ENCODE data around the gene MAP4K2.
"Not testable (repeated sequence)": the region's sequence is repeated elsewhere in the genome, so short reads cannot be mapped to it uniquely, and the experiment has no call there.

Gene MAP4K2

DNA sequence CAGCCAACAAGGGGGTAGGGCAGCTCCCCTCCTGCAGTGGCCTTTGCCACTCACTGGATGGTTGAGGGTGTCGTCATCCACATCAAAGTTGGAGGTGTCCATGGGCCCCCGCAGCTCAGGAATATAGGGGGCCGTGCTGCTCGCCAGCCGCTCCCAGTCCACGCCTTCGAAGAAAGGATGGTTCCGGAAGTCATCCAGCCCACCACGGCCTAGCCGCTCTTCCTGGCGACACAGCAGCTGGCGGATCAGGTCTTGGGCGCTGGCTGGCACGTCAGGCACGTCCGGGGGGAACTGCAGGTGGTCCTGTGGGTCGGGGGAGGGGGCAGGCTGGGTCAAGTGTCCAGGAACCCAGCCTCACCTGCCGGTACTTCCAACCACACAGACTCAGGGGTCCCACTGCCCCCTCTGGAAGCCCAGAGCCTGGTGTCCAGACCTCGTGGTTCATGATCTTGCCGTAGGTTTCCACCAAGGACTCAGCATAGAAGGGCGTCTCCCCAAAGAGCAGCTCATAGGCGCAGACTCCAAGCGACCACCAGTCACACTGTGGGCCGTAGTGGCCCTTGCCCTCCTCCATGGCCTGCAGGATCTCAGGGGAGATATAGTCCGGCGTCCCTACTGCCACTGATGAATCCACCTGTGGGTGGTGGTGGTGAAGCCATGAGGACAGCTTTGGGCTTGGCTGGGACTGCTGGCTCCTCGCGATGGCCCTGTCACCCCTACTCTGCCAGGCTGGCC, 35.8 kb upstream of the MAP4K2 start:
- no peak for DNase-seq (ENCODE audit: low read depth in 2 of 2)

DNA sequence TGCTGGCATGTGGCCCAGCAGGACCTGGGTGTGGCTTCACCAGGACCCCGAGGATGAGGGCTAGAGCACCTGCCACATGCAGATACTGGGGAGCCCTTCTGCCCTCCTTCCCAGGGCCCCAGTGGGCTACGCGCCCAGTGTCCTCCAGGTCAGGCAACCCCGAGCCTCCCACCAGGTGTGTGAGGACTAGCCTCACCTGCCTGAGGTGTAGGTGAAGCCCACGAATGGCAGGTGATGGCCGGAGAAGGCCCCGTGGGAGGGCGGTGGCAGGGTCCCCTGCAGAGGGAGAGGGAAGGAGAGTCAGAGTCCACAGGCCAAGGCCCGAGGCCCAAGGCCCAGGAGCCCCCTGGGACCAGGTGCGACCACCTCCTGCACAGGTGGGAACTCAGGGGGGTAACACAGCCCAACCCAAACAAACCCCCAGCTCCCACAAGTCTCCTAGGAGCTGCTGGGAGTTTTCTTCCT, 34.9 kb upstream of the MAP4K2 start:
- DNase-seq (ENCODE audit: low read depth in 2 of 2): no peak

DNA sequence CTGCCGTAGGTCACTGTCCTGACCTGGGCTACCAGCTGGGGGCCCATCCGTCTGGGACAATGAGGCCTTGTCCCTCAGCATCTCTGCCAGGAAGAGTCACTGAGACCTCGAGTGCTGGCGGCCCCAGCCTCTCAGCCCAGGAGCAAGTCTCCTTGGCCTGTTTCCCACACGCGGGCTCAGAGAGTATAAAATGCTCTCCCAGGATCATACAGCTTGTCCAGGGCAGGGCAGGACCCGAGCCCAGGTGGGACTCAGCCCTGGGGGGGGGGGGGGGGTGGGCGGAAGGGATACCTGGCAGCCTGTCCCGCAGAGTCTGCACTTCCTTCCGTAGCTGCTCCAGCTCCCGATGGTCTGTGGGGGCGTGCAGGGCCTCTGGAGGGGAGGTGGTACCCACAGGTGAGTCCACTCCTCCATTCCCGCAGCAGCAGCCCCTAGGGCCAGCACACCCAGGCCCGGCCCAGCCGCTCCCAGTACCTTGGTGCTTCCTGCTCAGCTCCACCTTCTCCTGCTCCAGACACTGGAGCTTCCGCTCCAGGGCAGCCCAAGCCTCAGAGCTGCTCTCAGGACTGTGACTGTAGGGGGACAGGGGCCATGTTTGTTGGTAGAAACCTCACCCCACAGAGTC, 33.5 kb upstream of the MAP4K2 start:
- no peak for DNase-seq (ENCODE audit: low read depth in 2 of 2)

DNA sequence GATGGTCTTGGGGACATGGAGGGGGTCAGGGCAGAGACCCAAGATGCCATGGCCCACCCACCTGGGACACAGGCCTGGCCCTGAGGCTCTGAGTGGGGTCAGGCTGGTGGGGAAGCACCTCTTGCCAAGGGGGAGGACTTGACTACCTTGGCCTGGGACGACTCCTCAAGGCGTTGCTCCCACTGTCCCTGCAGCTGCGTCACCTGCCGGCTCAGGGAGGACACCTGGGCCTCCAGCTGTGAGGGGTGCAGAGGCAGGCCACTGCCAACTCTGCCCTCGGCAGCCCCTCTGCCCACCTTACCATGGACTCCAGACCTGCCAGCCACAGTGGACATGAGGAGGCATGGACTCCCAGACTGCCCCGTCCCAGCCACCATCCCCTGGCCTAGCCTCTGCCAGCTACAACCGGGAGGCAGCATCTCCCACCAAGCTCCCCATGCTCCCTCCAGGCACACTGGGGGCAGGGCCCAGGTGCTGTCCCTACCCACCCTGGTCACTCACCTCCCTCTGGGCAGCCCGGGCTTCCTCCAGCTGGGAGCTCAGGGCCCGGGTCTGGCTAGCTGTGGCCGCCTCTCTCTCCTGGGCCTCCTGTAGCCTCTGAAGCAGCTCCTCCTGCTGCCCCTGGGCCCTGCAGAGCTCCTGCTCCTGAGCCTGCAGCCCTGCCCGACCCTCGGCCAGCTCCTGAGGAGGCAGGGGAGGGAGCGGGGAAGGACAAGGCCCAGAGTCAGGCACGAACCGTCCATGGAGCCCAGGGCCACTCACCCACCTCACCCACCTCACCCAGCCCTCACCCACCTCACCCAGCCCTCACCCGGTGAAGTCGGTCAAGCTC, 32.8 kb upstream of the MAP4K2 start:
- DNase-seq (ENCODE audit: low read depth in 2 of 2): no peak

DNA sequence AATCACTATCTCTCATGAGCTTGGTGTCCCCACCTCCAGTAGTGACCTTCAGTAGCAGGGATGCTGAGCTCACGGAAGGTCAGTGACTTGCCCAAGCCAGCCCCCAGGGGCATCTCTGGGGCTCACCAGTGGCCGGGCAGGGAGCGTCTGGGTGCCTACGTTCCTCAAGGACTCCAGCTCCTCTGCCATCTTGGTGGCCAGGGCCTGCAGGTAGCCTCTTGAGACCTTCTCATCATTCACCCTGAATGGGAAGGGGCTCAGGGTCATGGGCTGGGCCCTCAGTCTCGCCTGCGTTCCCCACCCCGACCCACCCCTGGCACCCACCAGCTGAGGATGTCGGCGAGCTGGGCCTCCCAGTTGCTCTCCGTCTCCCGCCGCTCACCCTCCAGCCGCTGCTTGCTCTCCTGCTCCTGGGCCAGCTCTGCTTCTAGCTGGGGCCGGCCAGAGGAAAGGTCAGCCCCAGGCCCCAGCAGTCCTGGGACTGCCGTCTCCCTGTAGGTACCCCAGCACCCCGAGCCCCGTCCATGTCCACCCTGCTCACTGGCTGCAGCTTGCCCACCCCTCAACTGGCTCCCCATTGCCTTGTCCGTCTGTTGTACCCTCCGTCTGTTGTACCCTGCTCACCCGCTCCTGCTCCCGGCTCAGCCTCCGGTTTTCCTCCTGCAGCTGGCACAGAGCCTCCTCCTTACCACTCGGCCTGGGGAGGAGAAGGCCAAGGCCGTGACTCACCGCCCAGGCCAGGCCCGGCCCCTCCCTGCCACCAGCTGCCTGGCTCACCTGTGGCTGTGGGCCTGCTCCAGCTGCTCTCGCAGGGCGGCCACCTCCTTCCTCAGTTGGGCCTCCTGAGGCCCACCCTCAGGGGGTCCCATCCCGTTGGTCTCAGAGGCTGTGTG, 32.0 kb upstream of the MAP4K2 start:
- DNase-seq (ENCODE audit: low read depth in 2 of 2): no peak

DNA sequence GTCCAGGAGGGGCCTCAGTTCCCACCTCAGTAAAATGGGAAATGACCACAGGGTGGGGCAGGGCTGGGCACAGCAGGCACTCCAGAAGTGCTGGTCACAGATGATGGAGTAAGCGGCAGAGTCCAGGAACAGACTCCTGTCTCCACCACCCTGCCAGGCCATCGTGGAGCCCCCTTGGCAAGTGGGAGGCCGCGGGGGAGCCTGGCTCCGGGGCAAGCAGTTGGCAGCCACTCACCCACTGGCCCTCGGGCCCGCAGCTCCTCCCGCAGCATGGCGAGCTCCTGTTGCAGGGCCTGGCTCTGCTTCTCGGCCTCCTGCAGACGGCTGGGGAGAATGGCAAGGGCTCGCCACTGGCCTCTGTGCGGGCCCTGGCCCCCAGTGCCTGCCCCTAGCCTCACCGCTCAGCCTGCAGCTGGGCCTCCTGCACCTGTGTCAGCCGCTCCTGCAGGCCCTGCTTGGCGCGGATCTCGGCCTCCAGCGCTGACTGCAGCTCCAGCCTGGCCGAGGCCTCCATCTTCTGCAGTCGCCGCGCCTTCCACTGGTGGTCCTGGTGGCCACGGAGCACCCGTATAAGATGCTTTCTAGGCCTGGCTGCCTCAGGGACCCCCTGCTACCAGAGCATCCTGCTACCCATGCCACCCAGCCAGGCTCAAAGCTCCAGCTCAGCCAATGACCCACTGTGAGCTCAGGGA, 31.2 kb upstream of the MAP4K2 start:
- no peak for DNase-seq (ENCODE audit: low read depth in 2 of 2)

DNA sequence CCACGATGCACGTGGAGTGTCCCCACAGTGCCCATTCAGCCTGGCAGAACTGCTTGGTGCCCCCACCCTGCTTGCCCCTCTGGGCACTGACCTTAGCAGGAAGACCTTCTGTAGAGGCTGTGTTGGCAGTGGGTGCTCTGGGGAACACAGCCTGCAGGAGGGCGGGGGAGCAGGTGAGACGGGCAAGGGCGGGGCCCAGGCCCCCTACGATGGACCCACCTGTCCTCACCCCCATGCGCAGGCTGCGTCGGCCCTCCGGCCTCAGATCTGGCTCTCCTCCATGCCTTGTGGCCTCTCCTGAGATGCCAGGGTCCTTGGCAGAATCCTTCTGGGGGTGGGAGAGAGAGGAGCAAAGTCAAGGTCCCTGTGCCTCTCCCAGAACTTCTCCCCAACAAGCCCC, 30.5 kb upstream of the MAP4K2 start:
- DNase-seq (ENCODE audit: low read depth in 2 of 2): no peak

DNA sequence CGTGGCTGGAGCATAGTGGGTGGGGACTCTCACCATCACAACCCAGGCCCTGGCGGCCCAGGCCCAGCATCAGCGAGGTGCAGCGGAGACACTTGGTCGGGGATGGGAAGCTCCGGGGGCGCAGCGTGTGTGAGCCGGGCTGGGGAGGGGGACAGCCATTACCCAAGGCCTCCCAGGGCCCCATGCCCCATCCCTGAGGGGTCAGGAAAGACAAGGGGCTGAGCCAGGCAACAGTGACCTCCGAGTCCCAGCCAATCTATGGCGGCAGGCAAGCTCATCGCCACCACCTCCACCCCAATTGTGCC, 30.1 kb upstream of the MAP4K2 start:
- DNase-seq (ENCODE audit: low read depth in 2 of 2): no peak

DNA sequence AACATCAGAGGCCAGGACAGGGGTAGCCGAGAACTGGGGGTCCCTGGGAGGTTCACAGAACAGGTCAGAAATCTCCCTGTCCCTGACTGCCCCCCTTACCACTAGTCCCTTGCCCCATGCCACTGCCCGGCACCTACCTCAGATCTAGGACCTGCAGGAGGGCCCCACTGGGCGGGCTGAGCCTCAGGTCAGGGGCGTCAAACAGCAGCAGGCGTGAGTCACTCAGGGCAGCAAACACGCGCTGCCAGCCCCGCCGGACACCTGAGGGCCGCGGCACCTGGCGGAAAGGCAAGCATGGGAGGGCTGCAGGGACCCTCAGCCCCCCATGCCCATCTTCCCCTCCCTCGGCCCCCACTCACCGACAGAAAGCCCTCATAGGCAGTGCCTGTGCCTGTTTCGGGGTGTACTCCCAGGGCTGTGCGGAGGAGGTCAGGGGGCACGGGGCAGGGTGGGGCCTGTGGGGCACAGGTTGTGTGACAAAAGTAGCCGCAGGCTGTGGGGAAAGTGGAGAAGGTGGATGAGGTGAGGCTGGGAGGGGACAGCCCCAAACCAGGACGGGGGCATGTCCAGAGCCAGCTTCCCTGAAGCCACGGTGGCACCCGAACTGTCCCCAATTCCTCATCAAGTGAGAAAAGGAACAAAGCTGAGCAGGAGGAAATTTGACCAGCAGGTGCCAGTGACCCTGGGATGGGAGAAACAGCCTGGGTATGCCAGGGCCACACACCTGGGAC, 29.6 kb upstream of the MAP4K2 start:
- no peak for DNase-seq (ENCODE audit: low read depth in 2 of 2)

DNA sequence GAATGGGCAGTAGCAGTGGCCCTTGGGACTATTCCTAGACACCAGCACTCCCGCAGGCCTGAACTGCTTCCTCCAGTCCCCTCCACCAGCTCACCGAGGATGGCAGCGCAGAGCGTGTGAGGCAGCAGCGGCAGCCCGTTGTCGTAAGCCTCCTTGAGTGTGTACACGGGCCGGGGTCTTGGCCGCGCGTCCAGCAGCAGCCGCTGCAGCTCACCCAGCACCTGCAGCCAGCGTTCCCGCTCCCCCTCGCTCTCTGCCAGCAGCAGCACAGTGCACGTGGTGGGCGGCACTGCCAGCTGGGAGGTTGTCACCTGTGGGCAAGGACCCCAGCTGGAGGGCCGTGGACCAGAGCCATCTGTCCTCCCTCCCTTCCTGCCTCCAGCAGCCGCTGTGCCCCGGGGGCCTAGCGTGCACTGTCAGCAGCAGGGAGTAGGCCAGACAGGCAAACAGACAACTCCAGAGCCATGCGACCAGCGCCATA, 28.4 kb upstream of the MAP4K2 start:
- DNase-seq (ENCODE audit: low read depth in 2 of 2): no peak

DNA sequence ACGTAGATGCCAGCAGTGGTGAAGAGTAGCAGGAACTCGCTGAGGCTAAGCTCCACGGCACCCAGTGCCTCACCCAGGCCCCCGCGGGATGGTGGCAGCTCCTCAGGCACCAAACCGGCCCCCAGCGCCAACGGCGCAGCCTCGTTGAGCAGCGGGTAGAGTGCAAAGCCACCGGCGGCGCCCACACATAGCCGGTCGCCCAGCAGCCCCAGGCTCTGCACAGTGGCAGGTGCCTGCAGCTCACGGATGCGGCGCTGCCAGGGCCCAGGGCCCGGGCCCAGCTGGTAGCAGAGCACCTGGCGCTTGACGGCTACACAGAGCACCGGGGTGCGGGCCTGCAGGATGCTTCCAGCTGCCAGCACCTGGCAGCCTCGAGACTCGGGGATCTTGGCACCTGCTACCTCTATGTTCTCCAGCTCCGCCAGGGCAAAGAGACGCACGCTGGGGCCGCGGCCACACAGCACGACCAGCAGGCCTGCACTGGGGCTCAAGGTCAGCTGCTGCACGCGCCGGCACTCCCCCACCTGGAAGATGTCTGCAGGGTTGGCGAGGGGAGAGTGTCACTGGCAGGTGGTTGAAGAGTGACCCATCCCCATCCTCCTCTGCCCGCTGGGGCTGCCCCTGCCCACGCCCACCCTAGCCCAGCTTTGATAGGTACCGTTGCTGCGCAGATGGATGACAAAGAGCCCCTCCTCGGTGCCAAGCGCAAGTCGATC, 26.7 kb upstream of the MAP4K2 start:
- DNase-seq (ENCODE audit: low read depth in 2 of 2): no peak

DNA sequence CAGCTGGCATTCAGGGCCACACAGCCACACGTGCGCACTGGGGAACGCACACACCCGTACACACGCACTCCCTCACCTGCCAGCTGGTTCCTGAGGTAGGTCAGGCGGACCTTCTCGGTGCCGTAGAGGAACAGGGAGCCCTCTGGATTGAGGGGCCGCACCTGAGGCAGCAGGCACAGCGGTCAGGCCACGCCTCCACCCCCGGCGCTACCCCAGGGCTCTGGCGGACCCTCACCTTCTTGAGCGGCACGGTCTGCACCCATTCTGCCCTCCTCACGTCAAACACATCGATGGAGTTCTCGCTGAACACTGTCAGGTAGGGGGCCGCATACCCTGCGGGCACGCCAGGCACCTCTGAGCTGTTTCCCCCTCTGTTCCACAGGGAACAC, 24.4 kb upstream of the MAP4K2 start:
- DNase-seq (ENCODE audit: low read depth in 2 of 2): no peak

DNA sequence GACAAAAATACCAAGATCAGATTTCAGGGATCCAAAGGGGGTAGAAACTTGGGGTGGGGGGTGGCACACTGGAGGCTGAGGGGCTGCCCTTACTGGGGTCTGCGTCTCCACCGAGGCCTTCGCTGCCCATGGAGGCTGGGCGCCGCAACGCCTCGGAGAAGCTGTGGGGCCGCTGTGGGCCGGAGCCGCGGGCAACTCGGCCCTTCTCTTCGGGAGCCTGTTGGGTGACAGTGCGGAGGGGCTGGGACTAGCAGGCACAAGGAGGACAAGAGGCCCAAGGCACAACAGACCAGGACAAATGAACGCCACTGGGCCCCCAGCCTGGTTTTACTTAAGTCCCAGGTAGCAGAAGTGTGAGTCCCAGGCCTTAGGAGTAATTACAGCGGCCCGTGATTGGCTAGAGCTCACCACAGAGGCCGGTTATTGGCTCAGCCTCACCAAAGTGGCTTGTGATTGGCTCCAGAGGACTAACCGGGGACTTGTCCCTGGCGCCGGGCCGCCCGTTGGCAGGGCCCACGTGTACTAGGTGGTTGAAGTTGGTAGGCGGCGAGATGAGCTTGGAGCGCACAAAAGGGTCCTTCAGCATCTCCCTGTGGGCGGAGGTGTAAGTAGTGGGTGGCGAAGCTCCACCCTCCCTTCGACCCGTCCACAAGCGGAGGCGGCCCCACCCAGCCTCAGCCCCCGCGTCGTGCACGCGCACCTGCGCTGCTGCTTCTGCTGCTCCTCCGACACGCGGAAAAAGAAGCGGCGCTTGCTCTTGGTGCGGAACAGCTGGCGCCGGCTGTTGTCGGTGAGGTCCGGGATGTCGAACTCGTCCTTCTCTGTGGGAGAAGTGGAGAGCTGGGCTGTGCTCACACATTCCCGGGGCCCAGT, 23.8 kb upstream of the MAP4K2 start:
- no peak for DNase-seq (ENCODE audit: low read depth in 2 of 2)

DNA sequence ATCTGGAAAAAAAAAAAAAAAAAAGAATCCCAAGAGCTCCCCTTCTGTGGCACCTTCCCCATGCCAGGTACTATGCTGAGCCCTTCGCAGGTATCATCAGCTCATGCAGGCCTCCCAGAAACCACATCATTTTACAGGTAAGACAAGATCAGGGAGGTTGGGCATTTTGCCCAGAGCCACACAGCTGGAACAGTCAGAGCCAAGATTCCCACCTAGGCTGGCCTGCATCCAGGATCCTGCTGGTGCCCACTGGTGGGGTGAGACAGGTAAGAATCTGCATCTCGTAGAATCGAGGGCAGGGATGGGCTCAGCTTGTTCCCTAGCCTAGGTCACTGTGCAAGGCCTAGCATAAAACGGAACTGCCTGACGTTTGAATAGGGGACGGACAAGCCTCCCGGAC, 23.0 kb upstream of the MAP4K2 start:
- no peak for DNase-seq (ENCODE audit: low read depth in 2 of 2)

DNA sequence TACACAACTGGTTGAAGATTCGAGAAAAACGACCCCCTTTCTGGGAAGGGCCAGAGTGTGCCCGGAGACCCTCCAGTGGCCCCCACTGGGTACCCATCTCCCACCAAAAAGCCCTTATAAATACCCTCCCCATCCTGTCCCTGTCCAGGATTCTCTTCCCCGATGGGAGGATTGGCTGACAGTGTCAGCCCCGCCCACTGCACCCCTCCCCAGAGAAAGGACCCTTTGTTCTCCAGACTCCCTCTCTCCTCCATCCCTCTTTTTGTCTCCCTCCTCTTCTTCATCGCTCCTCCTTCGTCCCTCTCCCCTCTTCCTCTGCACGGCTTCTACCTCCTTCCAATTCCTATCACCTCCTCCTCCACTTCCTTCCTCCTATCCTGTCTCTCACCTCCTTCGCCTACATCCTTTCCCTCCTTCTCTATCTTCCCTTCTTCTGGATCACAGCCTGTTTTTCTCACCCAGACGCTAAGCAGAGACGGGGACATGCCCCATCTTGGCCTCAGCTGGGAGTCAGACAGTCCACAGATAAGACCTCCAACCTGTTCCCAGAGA, 20.6 kb upstream of the MAP4K2 start:
- no peak for DNase-seq (ENCODE audit: low read depth in 2 of 2)

DNA sequence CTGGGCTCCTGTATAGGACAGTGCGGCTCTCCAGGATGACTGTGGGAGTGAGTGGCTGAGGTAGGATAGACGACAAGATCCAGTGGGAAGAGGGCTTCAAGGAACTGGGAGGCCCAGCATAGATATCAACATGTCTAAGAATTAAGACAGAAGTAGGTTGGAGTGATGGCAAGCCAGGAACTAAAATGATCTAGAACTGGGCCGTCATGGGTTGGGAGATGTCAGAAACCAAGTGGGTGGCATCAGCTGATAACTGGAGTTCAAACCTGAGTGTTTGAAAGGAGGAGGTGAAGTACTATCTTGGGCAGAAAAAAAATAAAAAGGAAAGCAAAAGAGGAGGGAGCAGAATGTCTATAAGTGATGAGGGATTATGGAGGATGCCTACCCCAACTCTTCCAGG, 14.5 kb upstream of the MAP4K2 start:
- no peak for DNase-seq (ENCODE audit: low read depth in 2 of 2)

DNA sequence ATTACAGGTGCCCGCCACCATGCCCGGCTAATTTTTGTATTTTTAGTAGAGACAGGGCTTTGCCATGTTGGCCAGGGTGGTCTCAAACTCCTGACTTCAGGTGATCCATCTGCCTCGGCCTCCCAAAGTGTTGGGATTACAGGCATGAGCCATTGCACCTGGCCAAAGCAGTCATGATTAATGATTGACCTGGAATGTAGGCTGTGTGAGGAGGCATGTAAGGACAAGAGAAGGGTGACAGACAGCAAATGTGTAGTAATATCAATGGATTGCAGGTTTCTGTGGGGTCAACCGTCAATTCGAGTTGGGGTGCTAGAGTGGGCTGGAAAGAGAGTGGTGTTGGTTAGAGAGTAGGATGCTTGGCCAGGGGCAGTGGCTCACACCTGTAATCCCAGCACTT, 12.4 kb upstream of the MAP4K2 start:
- not testable (repeated sequence) for DNase-seq (ENCODE audit: low read depth in 2 of 2)

DNA sequence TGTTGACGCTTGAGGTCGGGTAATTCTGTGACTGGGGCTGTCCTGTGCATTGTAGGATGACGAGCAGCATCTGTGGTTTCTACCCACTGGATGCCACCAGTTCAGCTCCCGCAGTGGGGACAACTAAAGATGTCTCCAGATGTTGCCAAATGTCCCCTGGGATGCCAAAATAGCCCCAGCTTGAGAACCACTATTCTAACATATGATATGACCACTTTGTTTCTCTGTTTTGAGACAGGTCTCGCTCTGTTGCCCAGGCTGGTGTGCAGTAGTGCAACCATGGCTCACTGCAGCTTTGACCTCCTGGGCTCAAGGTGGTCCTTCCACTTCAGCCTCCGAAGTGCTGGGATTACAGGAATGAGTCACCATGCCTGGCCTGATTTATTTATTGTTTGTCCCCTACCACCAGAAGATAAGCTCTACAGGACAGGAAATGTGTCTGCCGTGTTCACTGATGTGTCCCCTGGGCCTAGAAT, 11.7 kb upstream of the MAP4K2 start:
- DNase-seq (ENCODE audit: low read depth in 2 of 2): no peak

All from activated CD8-positive, alpha-beta memory T cell treated with anti-CD3 and anti-CD28 coated beads for 4 hours (primary cell).